WERI-Rb-1 (cell line): Measurements from ENCODE around the gene G0S2.

Source experiments
- DNase-seq: peaks from one replicate; pipeline ENCODE4 v3.0.0-alpha.2; 2020
- H3K27ac ChIP-seq: fragments of 250-450 bp; sonication (Bioruptor Pico); 2 replicates; pipeline ENCODE4 v1.5.1; 2020; ENCODE audit warnings: mild to moderate bottlenecking, moderate library complexity
- H3K27me3 ChIP-seq: fragments of 250-450 bp; sonication (Bioruptor Pico); 2 replicates; pipeline ENCODE4 v1.5.1; 2021; ENCODE audit warnings: mild to moderate bottlenecking, low read depth, moderate library complexity; ENCODE audit not compliant: insufficient read depth, severe bottlenecking
- H3K36me3 ChIP-seq: fragments of 250-450 bp; sonication (Bioruptor Pico); 2 replicates; pipeline ENCODE4 v1.5.1; 2020; ENCODE audit warnings: mild to moderate bottlenecking, moderate library complexity
- H3K4me3 ChIP-seq: 2 replicates; pipeline ENCODE4 v1.5.1; 2011; ENCODE audit warnings: low read depth, mild to moderate bottlenecking, control low read depth, low read length
- H3K9me3 ChIP-seq: fragments of 250-450 bp; sonication (Bioruptor Pico); 2 replicates; pipeline ENCODE4 v1.5.1; 2021; ENCODE audit warnings: mild to moderate bottlenecking, moderate library complexity; ENCODE audit not compliant: severe bottlenecking
- TF ChIP-seq, protein P1 (sequence below): IDR thresholded peaks from 2 replicates; pipeline ENCODE4 v1.5.1; 2011; ENCODE audit warnings: low read depth, mild to moderate bottlenecking, control low read depth, inconsistent platforms, low read length

The G0S2 gene

DNA sequence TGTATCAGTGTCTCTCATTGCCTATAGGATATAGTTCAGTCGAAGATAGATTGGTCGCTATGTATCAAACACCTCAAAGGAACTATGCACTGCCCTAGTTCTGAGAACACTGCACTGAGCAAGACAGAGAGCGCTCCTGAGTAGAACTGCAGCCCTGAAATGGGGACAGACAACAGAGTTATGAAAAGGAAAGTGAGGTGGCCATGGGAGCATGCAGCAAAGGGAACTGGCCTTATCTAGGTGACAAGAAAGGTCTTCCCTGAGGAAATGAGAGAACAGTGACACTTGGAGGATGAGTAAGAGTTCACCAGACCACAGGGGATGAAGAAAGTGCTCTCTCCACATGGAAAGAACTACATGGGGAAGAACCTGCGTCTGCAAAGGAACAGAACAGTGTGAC lies 7.5 kb upstream of the G0S2 start:
- no peaks in the 10 kb centered on the region for H3K9me3 ChIP-seq
- no peak for DNase-seq
- TF ChIP-seq, protein P1, sequence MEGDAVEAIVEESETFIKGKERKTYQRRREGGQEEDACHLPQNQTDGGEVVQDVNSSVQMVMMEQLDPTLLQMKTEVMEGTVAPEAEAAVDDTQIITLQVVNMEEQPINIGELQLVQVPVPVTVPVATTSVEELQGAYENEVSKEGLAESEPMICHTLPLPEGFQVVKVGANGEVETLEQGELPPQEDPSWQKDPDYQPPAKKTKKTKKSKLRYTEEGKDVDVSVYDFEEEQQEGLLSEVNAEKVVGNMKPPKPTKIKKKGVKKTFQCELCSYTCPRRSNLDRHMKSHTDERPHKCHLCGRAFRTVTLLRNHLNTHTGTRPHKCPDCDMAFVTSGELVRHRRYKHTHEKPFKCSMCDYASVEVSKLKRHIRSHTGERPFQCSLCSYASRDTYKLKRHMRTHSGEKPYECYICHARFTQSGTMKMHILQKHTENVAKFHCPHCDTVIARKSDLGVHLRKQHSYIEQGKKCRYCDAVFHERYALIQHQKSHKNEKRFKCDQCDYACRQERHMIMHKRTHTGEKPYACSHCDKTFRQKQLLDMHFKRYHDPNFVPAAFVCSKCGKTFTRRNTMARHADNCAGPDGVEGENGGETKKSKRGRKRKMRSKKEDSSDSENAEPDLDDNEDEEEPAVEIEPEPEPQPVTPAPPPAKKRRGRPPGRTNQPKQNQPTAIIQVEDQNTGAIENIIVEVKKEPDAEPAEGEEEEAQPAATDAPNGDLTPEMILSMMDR: no peak
- no peaks in the 10 kb centered on the region for H3K36me3 ChIP-seq
- H3K4me3 ChIP-seq: no peak overlapping the region
- no peak overlapping the region for H3K27ac ChIP-seq
- peaks cover 53% of the 10 kb centered on the region for H3K27me3 ChIP-seq

GRCh38 chr1:209670441-209671082 lies 4.7 kb upstream of the G0S2 start:
- Histone ChIP-seq H3K36me3 (no peaks in the 10 kb centered on the region), H3K27ac (no peak overlapping the region), H3K4me3 (no peak overlapping the region), H3K9me3 (no peaks in the 10 kb centered on the region), H3K27me3 (peaks cover 72% of the 10 kb centered on the region)
- no peak for DNase-seq
- TF ChIP-seq, protein P1: no peak

DNA sequence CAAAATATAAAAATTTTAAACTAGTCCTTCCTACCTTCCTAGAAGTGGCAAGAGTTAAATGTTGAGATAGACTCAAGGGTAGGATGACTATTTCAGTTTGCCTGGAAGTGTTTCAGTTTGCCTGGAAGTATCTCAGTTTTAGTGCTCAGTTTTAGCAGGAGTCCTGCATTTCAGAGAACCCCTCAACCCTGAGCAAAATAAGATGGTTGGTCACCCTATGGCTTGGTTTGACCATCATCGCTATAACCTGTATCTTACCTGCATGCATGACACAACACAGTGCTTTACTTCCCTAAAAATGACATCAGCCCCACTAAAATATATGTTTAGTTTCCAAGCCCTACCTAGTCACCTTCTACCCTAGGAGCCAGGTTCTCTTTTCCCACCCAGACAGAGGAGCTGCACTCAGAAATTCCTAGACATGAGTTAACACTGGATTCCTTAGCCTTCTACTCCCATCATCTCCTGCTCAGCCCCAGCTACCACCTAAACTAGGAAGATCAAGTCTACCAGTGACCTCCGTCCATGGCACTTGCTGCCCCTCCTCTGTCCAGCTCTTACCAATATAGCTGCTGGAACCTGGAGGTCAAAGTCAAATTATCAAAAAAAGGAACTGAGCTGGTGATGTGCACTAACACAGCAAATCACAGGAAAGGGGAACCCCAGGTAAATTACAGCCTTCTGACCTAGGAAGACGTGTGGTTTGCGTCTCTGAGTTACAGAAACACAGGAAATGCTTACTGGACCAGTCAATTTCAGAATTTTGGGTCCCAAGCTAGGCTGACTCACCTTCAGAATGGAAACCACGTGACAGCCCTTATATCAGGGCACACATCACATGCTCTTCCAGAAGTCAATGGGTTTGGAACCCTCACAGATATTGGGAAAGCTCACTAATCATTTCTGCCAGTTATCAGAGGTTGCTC lies 2.2 kb upstream of the G0S2 start:
- TF ChIP-seq, protein P1: no peak
- Histone ChIP-seq H3K27ac (no peak overlapping the region), H3K9me3 (no peaks in the 10 kb centered on the region), H3K4me3 (no peak overlapping the region), H3K27me3 (peaks cover 80% of the 10 kb centered on the region), H3K36me3 (no peaks in the 10 kb centered on the region)
- no peak for DNase-seq

- Histone ChIP-seq H3K27me3 (peaks cover 85% of the 10 kb centered on the region), H3K36me3 (no peaks in the 10 kb centered on the region), H3K9me3 (no peaks in the 10 kb centered on the region), H3K27ac (no peak overlapping the region), H3K4me3 (no peak overlapping the region)
- no peak for DNase-seq
- TF ChIP-seq, protein P1: no peak
These were observed 1.4 kb upstream of the G0S2 start for GRCh38 chr1:209673631-209674417.

GRCh38 chr1:209675565-209676154 lies 448 bp downstream of the G0S2 start:
- Histone ChIP-seq H3K9me3 (no peaks in the 10 kb centered on the region), H3K27me3 (peaks cover 77% of the 10 kb centered on the region), H3K36me3 (no peaks in the 10 kb centered on the region), H3K4me3 (peak overlapping the region; percentile 42), H3K27ac (no peak overlapping the region)
- TF ChIP-seq, protein P1: no peak
- DNase-seq: peak; percentile 12
